ENCODE data around the gene PLD5.

PLD5 gene

DNA sequence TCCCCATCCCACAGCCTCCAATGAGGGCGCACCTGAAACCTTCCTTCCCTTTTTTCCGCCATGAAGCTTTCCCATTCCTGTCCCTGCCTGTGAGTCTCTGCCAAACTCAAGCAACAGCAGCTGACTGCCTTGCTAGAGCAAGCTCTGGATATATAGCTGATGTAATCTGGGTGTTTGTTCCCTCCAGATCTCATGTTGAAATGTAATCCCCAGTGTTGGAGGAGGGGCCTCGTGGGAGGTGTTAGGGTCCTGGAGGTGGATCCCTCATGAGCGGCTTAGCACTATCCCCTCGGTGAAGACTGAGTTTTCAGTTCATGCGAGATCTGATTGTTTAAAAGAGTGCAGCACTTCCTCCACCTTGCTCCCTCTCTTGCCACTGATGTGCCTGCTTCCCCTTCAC is 321.2 kb downstream of the PLD5 start:
- Histone ChIP-seq H3K4me2 (ENCODE audit: low read depth, low read length) (no peak overlapping the region), H3K9ac (ENCODE audit: low read length) (no peak overlapping the region), H3K36me3 (replicated peaks; ENCODE audit: insufficient read depth, low read length) (no peaks in the 10 kb centered on the region), H3F3A (ENCODE audit: insufficient read depth, low read length) (no peaks in the 10 kb centered on the region), H3K27me3 (replicated peaks; ENCODE audit: insufficient read depth, low read length) (no peaks in the 10 kb centered on the region), H3K79me2 (ENCODE audit: low read length) (no peaks in the 10 kb centered on the region), H3K27ac (ENCODE audit: low read length) (no peak overlapping the region), H3K4me3 (ENCODE audit: low read length) (no peak overlapping the region), H3K4me1 (ENCODE audit: low read length) (no peaks in the 10 kb centered on the region), H3K9me2 (replicated peaks; ENCODE audit: insufficient read depth, low read length) (no peaks in the 10 kb centered on the region), H4K20me1 (ENCODE audit: insufficient read depth, low read length) (no peaks in the 10 kb centered on the region), H3K9me3 (replicated peaks; ENCODE audit: insufficient read depth, low read length) (no peaks in the 10 kb centered on the region), H2AFZ (ENCODE audit: low read length) (no peak overlapping the region)
- DNase-seq, result no peak
- TF ChIP-seq CTCF (IDR thresholded peaks at IDR 0.05; ENCODE audit: low read length) (no peak), EZH2phosphoT487 (IDR thresholded peaks at IDR 0.05; ENCODE audit: low read length) (no peak), EZH2 (optimal IDR thresholded peaks at IDR 0.05; ENCODE audit: low read depth, low read length) (no peak)

DNA sequence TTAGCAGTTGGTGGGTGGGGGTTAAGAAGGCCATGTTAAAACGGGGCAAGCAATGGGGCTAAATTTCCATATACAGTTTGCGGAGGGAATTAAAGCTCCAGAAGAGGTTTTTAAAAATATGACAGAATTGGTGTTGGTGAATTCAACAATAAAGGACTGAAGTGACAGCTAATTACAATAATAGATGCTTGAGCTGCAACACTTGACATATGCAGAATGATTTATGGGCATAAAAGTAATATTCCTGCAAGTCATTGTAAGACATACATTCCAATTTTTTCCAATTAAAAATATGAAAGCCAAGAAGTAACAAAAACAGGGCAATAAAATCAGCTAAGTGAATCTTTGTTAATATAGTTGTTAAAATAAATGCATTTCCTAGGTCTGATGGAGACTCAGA is 323.4 kb downstream of the PLD5 start:
- Histone ChIP-seq H3K27ac (ENCODE audit: low read length) (no peak overlapping the region), H3K9ac (ENCODE audit: low read length) (no peak overlapping the region), H3K4me2 (ENCODE audit: low read depth, low read length) (no peak overlapping the region), H3K9me2 (replicated peaks; ENCODE audit: insufficient read depth, low read length) (no peaks in the 10 kb centered on the region), H3F3A (ENCODE audit: insufficient read depth, low read length) (no peaks in the 10 kb centered on the region), H3K4me3 (ENCODE audit: low read length) (no peak overlapping the region), H2AFZ (ENCODE audit: low read length) (no peak overlapping the region), H3K27me3 (replicated peaks; ENCODE audit: insufficient read depth, low read length) (no peaks in the 10 kb centered on the region), H3K4me1 (ENCODE audit: low read length) (no peaks in the 10 kb centered on the region), H3K9me3 (replicated peaks; ENCODE audit: insufficient read depth, low read length) (no peaks in the 10 kb centered on the region), H3K79me2 (ENCODE audit: low read length) (no peaks in the 10 kb centered on the region), H4K20me1 (ENCODE audit: insufficient read depth, low read length) (no peaks in the 10 kb centered on the region), H3K36me3 (replicated peaks; ENCODE audit: insufficient read depth, low read length) (no peaks in the 10 kb centered on the region)
- DNase-seq, result no peak
- TF ChIP-seq CTCF (IDR thresholded peaks at IDR 0.05; ENCODE audit: low read length) (no peak), EZH2phosphoT487 (IDR thresholded peaks at IDR 0.05; ENCODE audit: low read length) (no peak), EZH2 (optimal IDR thresholded peaks at IDR 0.05; ENCODE audit: low read depth, low read length) (no peak)

DNA sequence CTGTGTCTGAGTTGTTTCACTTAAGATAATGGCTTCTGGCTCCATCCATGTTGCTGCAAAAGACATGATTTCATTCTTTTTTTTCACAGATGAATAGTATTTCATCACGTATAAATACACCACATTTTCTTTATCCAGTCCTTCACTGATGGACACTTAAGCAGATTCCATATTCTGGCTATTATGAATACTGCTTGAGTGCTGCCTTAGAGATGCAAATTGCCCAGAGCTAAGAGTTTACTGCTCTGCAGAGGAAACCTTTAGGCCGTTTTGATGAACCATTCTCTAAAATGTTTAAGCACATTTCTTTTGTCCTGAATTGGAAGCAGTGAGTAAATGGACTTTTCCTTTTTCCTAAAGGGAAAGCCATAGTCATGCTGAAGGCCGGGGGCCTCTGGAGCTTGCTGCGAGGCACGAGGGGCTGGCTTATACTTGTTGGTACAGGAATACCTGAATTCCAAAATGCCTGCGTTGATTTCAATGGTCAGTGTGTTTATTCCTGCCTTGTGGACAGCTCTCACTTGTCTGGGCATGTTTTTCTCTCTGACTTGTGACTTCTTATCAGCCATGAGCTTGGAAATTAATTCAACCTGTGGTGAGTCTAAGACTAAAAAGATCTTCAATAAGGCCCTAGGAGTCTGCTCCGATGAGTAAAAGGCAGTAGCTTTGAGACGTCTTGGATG is 324.6 kb downstream of the PLD5 start:
- Histone ChIP-seq H3K4me1 (ENCODE audit: low read length) (no peaks in the 10 kb centered on the region), H3K9me3 (replicated peaks; ENCODE audit: insufficient read depth, low read length) (no peaks in the 10 kb centered on the region), H3K9me2 (replicated peaks; ENCODE audit: insufficient read depth, low read length) (no peaks in the 10 kb centered on the region), H3K4me2 (ENCODE audit: low read depth, low read length) (no peak overlapping the region), H4K20me1 (ENCODE audit: insufficient read depth, low read length) (no peaks in the 10 kb centered on the region), H3K79me2 (ENCODE audit: low read length) (no peaks in the 10 kb centered on the region), H3K27me3 (replicated peaks; ENCODE audit: insufficient read depth, low read length) (no peaks in the 10 kb centered on the region), H3K36me3 (replicated peaks; ENCODE audit: insufficient read depth, low read length) (no peaks in the 10 kb centered on the region), H2AFZ (ENCODE audit: low read length) (no peak overlapping the region), H3K9ac (ENCODE audit: low read length) (no peak overlapping the region), H3K4me3 (ENCODE audit: low read length) (no peak overlapping the region), H3F3A (ENCODE audit: insufficient read depth, low read length) (no peaks in the 10 kb centered on the region), H3K27ac (ENCODE audit: low read length) (no peak overlapping the region)
- no peak for DNase-seq
- TF ChIP-seq EZH2 (optimal IDR thresholded peaks at IDR 0.05; ENCODE audit: low read depth, low read length), result no peak
- TF ChIP-seq EZH2phosphoT487 (IDR thresholded peaks at IDR 0.05; ENCODE audit: low read length), result no peak
- no peak for TF ChIP-seq CTCF (IDR thresholded peaks at IDR 0.05; ENCODE audit: low read length)

All from MM.1S (cell line).